ENCODE measurements around the gene KLHL30. TPM values are rescaled to one million over a fixed set of nuclear protein-coding genes. Genes with fewer than 3 reads are reported as not detected.

Gene KLHL30, protein sequence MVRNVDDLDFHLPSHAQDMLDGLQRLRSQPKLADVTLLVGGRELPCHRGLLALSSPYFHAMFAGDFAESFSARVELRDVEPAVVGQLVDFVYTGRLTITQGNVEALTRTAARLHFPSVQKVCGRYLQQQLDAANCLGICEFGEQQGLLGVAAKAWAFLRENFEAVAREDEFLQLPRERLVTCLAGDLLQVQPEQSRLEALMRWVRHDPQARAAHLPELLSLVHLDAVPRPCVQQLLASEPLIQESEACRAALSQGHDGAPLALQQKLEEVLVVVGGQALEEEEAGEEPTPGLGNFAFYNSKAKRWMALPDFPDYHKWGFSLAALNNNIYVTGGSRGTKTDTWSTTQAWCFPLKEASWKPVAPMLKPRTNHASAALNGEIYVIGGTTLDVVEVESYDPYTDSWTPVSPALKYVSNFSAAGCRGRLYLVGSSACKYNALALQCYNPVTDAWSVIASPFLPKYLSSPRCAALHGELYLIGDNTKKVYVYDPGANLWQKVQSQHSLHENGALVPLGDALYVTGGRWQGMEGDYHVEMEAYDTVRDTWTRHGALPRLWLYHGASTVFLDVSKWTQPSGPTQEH
- 14.3 TPM for total RNA-seq
- long read RNA-seq, partial matches to known transcripts, result 10 of 13 reads
- long read RNA-seq, other reads (novel, unspliced or antisense), result 1 of 13 reads

DNA sequence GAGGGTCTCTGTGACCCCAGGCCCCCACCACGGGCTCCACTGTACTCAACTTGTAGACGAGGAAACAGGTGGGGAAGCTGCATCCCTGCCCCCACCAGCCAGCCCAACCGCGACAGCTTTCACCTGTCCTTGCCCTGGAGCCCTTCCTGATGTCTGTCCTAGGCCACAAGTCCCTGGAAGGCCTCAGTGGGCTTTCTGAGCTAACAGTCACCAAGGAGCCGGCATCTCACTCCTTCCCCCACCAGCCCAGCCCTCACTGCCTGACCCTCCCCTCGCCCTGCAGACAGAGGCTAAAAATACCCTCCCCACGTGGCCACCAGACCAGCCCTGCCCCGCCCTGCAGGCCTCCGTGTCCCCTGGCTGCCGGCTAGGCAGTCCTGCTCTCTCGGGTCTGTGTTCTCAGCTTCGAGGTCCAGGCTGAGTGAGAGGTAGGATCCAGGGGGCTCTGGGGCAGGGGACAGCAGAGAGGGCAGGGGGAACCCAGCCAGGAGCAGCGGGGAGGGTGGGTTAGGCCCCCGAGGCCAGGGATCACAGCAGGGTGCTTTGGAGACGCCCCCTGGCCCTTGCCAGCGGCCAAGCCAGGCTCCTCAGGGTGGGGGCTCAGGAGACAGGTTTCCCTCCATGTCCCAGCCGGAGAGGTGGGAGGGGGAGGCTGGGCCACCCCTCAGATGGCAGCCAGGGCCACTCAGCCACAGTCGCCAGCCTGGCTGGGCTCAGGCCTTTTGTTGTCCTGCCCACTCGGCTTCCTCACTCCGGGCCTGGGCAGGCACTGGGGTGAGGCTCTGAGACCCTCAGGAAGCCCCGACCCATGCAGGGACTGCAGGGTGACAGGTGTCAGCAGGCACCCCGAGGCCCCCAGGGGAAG, at the start of gene KLHL30:
TSS of gene KLHL30 (plus strand) at position 338 of the 865 bp plus-strand sequence. CDS start 2,087 bp downstream, outside the sequence.
- peak; percentile 84 for DNase-seq (ENCODE audit: low spot score)
- intact Hi-C loops (cut with DNase I), result loop anchor here (2.0 to 5.0 kb wide), 2 partner anchors 76 to 278 kb away; partner anchors contain the start of gene SCLY

DNA sequence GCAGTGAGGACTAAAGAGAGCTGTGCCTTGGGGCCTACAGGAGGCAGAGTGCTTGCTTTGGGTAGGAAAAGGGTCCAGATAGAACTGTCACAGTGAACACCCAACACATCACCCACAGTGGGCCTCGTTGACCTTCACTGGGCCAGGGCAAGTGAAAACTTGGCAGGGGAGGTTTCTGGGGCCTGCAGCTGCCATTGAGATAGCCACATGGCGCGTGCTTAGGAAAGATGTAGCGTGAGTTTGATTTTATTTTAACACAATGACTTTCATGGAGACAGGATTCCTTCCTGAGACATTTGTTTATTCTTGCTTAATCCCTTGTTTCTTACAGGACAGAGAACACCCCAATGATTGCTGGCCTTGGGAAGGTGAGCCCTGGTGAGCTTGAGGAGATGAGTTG, 47.6 kb upstream of the KLHL30 start:
- DNase-seq (ENCODE audit: low spot score), result no peak
- intact Hi-C loops (cut with DNase I), result no loop called here

DNA sequence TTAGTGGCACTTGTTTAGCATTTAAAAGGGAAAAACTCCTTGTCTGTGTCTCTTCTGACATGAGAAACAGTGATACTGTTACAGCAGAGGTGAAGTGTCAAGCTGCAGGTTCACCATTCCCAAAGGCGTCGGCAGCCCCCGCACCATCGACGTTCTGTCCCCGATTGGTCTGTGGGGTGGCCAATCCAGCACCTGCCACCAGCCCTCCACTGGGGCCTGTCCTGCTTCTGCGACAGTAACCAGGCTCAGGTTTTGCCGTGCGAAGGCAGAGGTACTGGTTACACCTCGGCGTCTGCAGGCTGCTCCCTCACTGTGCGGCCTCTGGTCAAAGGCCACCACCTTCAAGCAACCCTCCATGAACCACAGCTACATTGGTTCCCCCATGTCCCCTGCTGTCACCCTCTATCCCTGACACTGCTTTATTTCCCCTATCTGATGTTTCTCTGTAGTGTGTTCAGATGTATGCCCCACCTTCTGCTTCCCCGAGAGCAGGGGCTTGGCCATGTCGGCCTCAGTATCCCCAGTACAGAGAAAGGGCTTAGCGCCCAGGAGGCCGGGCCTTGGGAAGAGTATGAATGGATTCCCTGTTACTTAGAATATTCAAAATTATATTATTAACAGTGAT, 46.9 kb upstream of the KLHL30 start:
- DNase-seq (ENCODE audit: low spot score), result no peak
- intact Hi-C loops (cut with DNase I), result no loop called here

DNA sequence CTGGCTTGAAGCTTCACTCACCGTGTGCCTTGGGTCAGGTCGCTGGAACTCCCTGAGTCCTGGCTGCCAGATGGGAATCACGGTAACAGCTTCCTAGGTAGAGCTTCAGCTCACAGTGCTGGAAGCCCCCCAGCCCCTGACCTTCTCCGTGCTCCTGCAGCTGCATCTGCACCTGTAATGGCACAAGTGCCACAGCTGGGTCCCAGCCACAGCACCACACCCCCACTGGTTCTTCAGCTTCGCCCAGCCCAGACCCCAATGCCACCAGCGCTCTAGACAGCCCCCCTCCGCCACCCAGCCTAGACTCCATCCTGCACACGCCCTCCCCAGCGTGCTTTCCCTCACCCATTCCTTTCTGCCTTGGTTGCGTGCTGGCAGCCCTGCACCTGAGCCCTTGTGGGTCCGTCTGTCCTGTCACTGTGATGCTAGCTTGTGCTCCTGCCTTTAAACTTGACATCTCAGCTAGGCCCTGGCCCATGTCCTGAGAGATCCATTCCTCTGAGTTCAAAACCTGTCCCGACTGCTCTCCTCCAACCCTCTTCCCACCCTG, 45.9 kb upstream of the KLHL30 start:
- intact Hi-C loops (cut with DNase I), result no loop called here

DNA sequence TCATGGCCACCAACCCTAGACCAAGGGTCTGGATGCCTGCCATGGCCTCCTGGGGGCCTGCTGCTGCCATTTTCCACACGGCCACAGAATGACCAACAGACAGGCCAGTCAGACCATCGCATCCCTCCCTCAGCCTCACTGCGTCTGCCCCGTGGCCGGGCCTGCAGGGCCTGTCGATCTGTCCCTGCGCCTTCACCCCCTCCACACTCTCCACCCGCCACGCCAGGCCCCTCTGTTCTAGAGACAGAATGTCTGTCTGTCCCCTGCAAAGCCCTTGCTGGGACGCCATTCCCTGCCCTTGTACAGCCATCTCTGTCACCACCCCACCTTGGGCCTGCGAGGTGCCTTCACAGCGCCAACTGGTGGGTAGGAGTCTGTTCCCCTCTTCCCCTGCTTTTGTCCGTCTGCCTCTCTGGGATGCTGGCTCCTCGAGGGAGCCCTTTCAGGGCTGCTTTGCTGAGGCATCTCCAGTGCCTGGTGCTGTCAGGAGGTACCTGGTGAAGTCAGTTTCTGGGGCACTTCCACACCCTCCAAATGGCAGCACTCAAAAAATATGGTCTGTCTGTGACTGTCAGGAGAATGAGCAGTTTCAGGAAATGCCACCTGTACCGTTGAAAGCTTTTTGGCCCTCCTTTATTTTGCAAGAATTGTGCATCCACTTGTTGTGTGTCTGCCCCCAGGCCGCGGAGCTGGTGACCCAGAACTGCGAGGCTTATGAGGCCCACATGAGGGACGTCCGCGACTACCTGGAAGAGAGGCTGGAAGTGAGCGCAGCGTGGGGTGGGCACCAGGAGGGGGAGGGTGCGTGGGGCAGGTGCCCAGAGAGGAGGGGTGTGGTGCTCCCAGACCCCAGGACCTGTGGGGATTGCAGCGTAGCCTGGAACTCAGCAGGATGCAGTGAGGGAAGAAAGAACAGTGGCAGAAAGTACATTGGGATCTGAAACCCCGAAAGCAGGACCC, 45.0 kb upstream of the KLHL30 start:
- intact Hi-C loops (cut with DNase I), result no loop called here
- DNase-seq (ENCODE audit: low spot score), result no peak

More for the DNA sequence above, 45.9 kb upstream of the KLHL30 start:
- no peak for DNase-seq (ENCODE audit: low spot score)

DNA sequence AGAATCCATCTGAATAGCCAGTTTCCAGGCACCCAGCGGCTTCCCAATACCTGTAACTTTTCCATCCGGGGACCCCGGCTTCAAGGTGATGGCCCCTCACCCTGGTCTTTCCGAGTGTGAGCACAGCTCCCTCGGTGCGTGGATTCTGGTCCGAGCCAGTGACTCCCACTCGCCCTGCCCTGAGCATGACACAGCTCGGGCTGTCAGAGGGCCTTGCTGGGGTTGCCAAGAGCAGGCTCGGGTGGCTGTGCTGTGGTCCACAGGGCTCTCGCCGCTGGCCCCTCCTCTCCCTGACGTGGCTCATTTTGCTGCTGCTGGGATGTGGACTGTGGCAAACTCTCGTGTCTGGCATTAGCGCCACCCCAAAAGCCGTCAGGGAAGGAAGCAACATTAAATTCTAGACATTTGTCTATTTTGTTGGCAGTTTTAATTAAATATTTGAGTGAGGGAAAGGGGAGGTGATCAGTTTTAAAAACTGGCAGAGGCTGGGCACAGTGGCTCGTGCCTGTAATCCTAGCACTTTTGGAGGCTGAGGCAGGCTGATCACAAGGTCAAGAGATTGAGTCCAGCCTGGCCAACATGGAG, 43.9 kb upstream of the KLHL30 start:
- DNase-seq (ENCODE audit: low spot score), result no peak

DNA sequence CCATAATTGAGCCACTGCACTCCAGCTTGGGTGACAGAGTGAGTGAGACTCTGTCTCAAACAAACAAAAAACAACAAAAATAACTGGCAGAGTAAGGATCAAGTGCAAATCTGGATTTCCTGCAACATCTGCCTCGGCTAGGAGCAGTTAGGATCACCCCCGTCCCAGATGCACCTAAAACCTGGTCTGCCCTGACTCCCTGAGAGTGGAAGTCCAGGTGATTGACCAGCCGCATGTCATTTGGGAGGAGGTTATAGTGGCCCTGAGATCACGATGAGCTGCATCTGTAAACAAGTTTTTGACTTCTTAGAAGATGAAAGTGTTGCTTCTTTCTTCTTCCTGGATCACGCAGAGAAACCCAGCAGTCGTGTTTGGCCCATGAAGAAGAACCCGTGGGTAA, 43.3 kb upstream of the KLHL30 start:
- intact Hi-C loops (cut with DNase I), result no loop called here
- no peak for DNase-seq (ENCODE audit: low spot score)

More for the DNA sequence above, 43.9 kb upstream of the KLHL30 start:
- intact Hi-C loops (cut with DNase I), result no loop called here

DNA sequence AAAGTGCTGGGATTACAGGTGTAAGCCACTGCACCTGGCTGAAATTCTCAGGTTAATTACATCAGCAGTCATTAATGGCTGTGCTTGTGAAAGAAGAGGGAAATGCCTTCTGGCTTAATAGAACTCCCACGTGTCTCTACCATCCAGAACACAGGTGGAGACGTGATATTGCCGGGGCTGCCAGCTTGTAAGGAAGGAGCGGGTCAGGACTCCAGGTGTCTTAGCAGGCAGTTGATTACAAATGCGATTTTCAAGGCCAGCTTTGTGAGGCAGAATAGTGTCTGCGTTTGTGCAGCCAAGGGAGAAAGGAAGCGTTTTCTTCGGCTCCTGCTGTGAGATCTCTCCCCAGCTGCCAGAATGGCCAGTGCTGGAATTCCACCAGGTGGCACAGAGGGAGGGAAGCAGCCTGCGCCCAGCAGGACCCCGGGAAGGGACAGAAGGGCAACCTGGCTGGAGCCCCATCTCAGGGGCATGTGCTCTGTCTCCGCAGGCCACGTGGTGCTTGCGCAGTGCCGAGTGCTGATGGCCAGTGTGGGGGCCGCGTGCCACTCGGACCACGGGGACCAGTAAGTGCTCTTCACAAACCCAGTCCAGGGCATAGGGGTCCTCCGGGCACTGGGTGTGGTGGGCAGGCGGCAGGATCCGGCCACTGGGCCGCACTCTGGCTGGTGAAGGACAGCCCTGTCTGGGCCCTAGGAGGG, 42.0 kb upstream of the KLHL30 start:
- no peak for DNase-seq (ENCODE audit: low spot score)
- intact Hi-C loops (cut with DNase I), result no loop called here

DNA sequence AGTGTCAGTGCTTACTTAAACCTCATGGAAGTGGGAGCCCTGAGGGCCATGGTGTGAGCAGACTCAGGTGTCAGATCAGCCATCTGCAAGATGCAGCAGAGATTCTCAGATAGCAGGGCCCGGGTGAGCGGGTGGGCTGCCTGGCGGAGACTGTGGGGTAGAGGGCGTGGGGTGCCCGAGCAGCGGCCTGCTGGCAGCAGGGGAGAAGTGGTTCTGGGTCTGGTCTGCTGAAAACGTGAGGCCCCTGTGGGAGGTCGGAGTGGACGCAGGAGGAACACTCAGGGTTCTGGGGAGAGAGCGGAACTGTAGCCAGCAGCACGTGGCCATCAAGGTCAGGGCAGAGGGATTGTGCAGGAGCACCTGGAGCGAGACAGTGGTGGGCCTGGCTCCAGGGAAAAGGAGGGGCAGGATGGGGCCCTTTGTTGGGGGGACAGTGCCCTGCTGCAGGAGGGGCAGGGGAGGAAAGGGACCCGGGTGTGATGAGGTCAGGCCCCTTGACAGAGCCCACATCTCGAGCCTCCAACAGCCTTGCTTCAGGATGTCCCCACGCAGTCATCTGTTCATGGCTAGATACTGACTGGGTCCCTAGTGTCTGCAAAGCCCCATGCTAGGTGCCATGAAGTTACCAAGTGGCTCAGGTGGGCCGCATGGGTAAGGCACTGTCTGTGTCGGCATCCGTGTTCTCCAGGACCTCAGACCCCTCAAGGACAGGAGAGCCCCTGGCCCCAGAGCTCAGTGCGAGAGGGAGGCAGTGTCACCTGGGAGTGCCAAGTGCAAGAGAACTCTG, 41.1 kb upstream of the KLHL30 start:
- intact Hi-C loops (cut with DNase I), result no loop called here

DNA sequence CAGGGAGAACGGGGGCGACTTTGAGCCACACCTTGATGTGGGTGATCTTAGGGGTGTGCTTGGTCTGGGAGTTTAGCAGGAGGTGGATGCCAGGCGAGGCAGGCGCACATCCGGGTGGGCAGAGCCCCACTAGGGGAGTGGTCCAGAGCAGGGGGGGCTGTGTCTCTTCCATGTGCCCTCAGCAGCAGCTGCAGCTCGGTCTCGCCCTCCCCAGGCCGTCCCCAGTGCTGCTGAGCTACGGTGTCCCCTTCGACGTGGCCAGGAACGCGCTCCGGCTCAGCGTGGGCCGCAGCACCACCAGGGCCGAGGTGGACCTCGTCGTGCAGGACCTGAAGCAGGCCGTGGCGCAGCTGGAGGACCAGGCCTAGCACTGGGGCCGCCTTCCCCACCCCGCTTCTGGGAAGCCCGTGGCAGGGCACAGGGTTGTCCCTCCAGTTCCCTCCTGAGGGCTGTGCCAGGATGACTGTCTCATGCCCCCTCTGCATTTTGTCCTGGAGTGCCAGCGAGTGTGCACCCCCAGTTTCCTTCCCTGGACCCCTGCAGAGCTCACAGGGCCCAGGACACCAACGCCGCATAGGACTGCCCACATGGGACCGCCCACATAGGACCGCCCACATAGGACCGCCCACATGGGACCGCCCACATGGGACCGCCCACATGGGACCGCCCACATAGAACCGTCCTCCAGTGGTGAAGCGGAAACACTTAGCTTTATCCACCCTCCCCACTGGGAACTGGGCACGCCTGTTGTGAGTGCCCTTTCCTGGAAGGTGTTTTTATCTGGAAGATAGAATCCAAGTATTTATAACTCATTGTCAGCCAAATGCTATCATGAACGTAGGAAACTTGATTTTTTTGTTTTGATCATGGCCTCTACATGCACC, 40.2 kb upstream of the KLHL30 start:
- no peak for DNase-seq (ENCODE audit: low spot score)
- intact Hi-C loops (cut with DNase I), result no loop called here

More for the DNA sequence above, 41.1 kb upstream of the KLHL30 start:
- no peak for DNase-seq (ENCODE audit: low spot score)

DNA sequence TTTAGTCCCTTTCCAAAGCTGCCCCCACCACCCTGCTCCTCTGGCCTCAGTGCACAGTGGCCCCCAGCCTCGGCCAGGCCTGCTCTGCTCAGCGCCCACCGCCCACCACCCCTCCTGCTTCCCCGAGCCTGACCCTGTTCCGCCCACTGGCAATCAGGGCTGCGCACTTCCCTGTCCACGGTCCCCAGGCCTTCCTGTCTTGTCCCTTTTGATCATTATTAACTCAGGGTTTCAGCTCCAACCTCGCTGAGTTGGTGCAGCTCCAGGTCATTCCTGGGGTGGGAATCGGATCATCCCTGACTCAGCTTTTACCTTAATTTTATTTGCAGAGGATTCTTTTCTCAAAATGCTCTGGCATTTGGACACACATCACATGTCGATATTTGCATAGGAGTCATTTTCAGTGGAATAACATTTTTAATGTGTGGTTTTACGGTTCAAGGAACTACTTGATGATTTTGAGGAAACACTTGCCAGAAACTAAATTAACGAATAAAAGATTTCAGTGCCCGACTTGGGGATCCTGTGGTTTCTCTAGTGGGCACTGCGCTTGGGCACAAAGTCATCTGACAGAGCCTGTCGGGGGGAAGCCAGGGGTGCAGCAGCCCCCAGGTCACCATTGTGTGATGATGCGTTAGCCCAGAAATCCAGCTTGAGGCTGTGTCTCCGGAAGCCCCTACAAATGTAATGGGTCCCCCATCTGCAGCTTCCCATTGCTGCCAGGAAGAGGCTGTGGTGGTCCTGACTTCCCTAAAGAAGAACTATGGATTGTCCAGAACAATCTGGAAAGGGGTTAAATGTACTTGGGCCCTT, 39.4 kb upstream of the KLHL30 start:
- intact Hi-C loops (cut with DNase I), result no loop called here
- DNase-seq (ENCODE audit: low spot score), result no peak

DNA sequence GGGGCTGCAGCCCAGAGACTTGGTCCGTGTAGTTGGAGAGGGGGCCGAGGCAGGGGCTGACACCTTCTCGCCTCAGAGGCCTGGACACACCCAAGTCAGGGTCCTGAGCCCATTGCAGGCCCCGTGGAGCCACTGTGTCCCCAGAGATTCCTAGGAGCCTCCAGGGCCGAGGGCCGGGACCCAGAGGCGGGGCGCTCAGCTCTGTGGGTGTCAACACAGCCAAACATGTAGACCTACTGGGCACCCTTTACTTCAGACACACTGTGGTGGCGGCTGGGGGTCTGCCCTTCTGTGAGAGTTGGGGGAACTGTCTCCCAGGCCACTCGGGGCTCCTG, 38.8 kb upstream of the KLHL30 start:
- intact Hi-C loops (cut with DNase I), result no loop called here
- DNase-seq (ENCODE audit: low spot score), result no peak

DNA sequence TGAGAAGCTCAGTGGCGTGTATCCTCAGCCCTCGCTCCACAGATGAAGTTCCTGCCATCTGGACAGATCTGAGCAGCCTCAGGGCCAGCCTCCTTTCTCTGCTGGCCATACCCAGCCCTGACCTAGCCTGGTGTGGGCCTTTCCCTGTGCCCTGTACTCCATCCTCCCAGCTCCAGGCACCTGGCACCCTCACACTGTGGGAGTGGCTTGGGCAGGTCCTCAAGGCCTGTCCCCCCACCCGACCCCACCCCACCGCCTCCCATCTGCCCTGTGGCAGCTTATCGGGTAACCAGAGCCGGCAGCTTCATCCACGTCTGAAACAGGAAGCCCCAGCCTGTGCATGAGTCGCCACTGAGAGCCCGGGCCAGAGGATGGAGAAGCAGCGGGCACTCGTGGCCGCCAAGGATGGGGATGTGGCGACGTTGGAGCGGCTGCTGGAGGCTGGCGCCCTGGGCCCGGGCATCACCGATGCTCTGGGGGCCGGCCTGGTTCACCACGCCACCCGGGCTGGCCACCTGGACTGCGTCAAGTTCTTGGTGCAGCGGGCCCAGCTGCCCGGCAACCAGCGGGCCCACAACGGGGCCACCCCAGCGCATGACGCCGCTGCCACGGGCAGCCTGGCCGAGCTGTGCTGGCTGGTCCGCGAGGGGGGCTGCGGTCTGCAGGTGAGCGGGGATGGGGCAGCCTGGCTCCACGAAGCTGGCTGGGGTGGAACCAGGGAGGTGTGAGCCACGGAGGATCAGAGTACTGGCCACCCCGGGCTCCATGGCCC, 38.2 kb upstream of the KLHL30 start, which contains the start of gene ESPNL:
TSS of gene ESPNL (plus strand) at position 292 of the 772 bp plus-strand sequence. CDS start at position 372, 80 bp downstream.
- intact Hi-C loops (cut with DNase I), result no loop called here
- no peak for DNase-seq (ENCODE audit: low spot score)
